MM.1S (cell line): ENCODE results near the gene POU4F1.

Experiments used
- DNase-seq: peaks from one replicate; pipeline ENCODE4 v3.0.0-alpha.2; 2015
- H2AFZ ChIP-seq: fragments of 300-600 bp; sonication (generic); 2 replicates; pipeline ENCODE4 v1.6.0; 2016; ENCODE audit warnings: antibody characterized with exemption, low read length
- H3F3A ChIP-seq: fragments of 300-600 bp; sonication (generic); 2 replicates; pipeline ENCODE4 v1.6.1; 2016; ENCODE audit warnings: mild to moderate bottlenecking, antibody characterized with exemption, low read length, moderate library complexity, mixed read lengths; ENCODE audit not compliant: insufficient read depth
- H3K27ac ChIP-seq: fragments of 300-600 bp; sonication (generic); 2 replicates; pipeline ENCODE4 v1.5.1; 2016; ENCODE audit warnings: mild to moderate bottlenecking, low read length
- H3K27me3 ChIP-seq: fragments of 300-600 bp; sonication (generic); replicated peaks from 2 replicates; pipeline ENCODE4 v1.6.0; 2016; ENCODE audit warnings: low read length; ENCODE audit not compliant: insufficient read depth
- H3K36me3 ChIP-seq: fragments of 300-600 bp; sonication (generic); replicated peaks from 2 replicates; pipeline ENCODE4 v1.6.1; 2016; ENCODE audit warnings: mild to moderate bottlenecking, low read length, mixed read lengths; ENCODE audit not compliant: insufficient read depth
- H3K4me1 ChIP-seq: fragments of 300-600 bp; sonication (generic); 2 replicates; pipeline ENCODE4 v1.6.1; 2016; ENCODE audit warnings: low read length, mixed read lengths
- H3K4me2 ChIP-seq: fragments of 300-600 bp; sonication (generic); 2 replicates; pipeline ENCODE4 v1.6.0; 2016; ENCODE audit warnings: low read depth, low read length
- H3K4me3 ChIP-seq: fragments of 300-600 bp; sonication (generic); 2 replicates; pipeline ENCODE4 v1.5.1; 2016; ENCODE audit warnings: low read length, mixed read lengths
- H3K79me2 ChIP-seq: fragments of 300-600 bp; sonication (generic); 2 replicates; pipeline ENCODE4 v1.6.1; 2016; ENCODE audit warnings: mixed run types, low read length, mixed read lengths
- H3K9ac ChIP-seq: fragments of 300-600 bp; sonication (generic); 2 replicates; pipeline ENCODE4 v1.6.1; 2016; ENCODE audit warnings: low read length, mixed read lengths
- H3K9me2 ChIP-seq: fragments of 300-600 bp; sonication (generic); replicated peaks from 2 replicates; pipeline ENCODE4 v1.6.1; 2016; ENCODE audit warnings: mild to moderate bottlenecking, low read length, mixed read lengths; ENCODE audit not compliant: insufficient read depth
- H3K9me3 ChIP-seq: fragments of 300-600 bp; sonication (generic); replicated peaks from 2 replicates; pipeline ENCODE4 v1.6.1; 2016; ENCODE audit warnings: mild to moderate bottlenecking, low read length, mixed read lengths; ENCODE audit not compliant: insufficient read depth
- H4K20me1 ChIP-seq: fragments of 300-600 bp; sonication (generic); 2 replicates; pipeline ENCODE4 v1.6.1; 2016; ENCODE audit warnings: mild to moderate bottlenecking, low read length, moderate library complexity, mixed read lengths; ENCODE audit not compliant: insufficient read depth
- EZH2 ChIP-seq: fragments of 300-600 bp; sonication (generic); optimal IDR thresholded peaks from 2 replicates; pipeline ENCODE3; 2017; ENCODE audit warnings: low read depth, mild to moderate bottlenecking, antibody characterized with exemption, low read length, mixed read lengths
- EZH2phosphoT487 ChIP-seq: fragments of 300-600 bp; sonication (generic); IDR thresholded peaks from 2 replicates; pipeline ENCODE4 v1.6.1; 2018; ENCODE audit warnings: antibody characterized with exemption, low read length
- TF ChIP-seq, protein P1 (sequence below): fragments of 300-600 bp; sonication (generic); IDR thresholded peaks from 2 replicates; pipeline ENCODE4 v1.5.1; 2016; ENCODE audit warnings: antibody characterized with exemption, low read length, mixed read lengths

POU4F1 gene

DNA sequence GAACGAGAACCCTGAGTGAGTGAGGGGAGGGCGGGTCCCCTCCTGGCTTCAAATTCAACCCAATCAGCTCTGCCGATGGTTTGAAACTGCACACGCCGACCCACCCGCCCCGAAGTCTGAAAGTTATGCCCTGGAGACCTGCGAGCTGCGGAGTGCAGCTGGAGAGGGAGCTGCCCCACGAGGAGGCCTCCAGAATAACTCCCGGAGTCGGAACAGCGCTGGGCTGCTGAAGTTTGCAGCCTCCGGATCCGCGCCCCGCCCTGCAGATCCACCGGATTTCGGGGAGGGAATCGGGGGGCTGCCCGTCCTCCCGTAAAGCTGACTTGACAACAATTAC is 7.0 kb downstream of the POU4F1 start:
- H3K27me3 ChIP-seq: no peaks in the 10 kb centered on the region
- TF ChIP-seq, protein P1, sequence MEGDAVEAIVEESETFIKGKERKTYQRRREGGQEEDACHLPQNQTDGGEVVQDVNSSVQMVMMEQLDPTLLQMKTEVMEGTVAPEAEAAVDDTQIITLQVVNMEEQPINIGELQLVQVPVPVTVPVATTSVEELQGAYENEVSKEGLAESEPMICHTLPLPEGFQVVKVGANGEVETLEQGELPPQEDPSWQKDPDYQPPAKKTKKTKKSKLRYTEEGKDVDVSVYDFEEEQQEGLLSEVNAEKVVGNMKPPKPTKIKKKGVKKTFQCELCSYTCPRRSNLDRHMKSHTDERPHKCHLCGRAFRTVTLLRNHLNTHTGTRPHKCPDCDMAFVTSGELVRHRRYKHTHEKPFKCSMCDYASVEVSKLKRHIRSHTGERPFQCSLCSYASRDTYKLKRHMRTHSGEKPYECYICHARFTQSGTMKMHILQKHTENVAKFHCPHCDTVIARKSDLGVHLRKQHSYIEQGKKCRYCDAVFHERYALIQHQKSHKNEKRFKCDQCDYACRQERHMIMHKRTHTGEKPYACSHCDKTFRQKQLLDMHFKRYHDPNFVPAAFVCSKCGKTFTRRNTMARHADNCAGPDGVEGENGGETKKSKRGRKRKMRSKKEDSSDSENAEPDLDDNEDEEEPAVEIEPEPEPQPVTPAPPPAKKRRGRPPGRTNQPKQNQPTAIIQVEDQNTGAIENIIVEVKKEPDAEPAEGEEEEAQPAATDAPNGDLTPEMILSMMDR: no peak
- TF ChIP-seq EZH2 (no peak), EZH2phosphoT487 (no peak)
- no peaks in the 10 kb centered on the region for H3K79me2 ChIP-seq
- no peak for DNase-seq
- no peak overlapping the region for H3K4me3 ChIP-seq
- no peak overlapping the region for H3K4me2 ChIP-seq
- no peaks in the 10 kb centered on the region for H3K9me2 ChIP-seq
- H3K4me1 ChIP-seq: no peaks in the 10 kb centered on the region
- H3K36me3 ChIP-seq: no peaks in the 10 kb centered on the region
- H3K9me3 ChIP-seq: no peaks in the 10 kb centered on the region
- H2AFZ ChIP-seq: no peak overlapping the region
- no peak overlapping the region for H3K9ac ChIP-seq
- no peaks in the 10 kb centered on the region for H4K20me1 ChIP-seq
- H3F3A ChIP-seq: no peaks in the 10 kb centered on the region
- H3K27ac ChIP-seq: no peak overlapping the region

- Histone ChIP-seq H3K27ac (no peak overlapping the region), H3K4me1 (no peaks in the 10 kb centered on the region), H3K4me2 (no peak overlapping the region), H3F3A (no peaks in the 10 kb centered on the region), H3K9me3 (no peaks in the 10 kb centered on the region), H3K27me3 (no peaks in the 10 kb centered on the region), H3K4me3 (no peak overlapping the region), H3K79me2 (no peaks in the 10 kb centered on the region), H3K9me2 (no peaks in the 10 kb centered on the region), H2AFZ (no peak overlapping the region), H4K20me1 (no peaks in the 10 kb centered on the region), H3K9ac (no peak overlapping the region), H3K36me3 (no peaks in the 10 kb centered on the region)
- DNase-seq: no peak
- TF ChIP-seq EZH2phosphoT487 (no peak), EZH2 (no peak)
- TF ChIP-seq, protein P1: no peak
Measured at GRCh38 chr13:78595495-78596398, 7.6 kb downstream of the POU4F1 start.

DNA sequence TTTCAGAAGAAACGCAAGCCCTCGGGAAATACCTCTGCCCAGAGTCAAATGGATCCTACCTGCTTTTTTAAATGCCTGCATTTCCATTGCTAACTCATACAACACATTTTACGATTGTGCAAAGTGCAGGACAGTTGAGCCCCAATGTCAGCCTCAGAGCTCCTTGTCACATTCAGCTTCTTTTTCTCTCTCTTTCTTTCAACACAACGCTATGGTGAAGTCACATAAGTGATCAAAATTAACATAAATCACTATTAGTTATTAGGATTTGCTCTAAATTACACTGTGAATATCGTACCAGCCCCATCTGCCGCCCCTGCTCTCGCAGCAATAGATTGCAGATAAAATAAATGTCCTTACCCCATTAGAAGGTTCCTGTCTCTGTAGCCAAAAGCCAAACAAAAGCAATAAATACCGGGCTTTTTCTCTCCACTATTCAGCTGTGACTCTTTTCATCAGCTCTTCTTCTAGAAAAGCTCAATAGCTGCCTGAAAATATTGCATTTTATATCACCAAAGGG is 8.8 kb downstream of the POU4F1 start:
- Histone ChIP-seq H3K9ac (no peak overlapping the region), H3K36me3 (no peaks in the 10 kb centered on the region), H3F3A (no peaks in the 10 kb centered on the region), H3K27ac (no peak overlapping the region), H3K79me2 (no peaks in the 10 kb centered on the region), H2AFZ (no peak overlapping the region), H3K27me3 (no peaks in the 10 kb centered on the region), H3K4me1 (no peaks in the 10 kb centered on the region), H3K9me2 (no peaks in the 10 kb centered on the region), H4K20me1 (no peaks in the 10 kb centered on the region), H3K4me2 (no peak overlapping the region), H3K4me3 (no peak overlapping the region), H3K9me3 (no peaks in the 10 kb centered on the region)
- DNase-seq: no peak
- TF ChIP-seq, protein P1: no peak
- TF ChIP-seq EZH2 (no peak), EZH2phosphoT487 (no peak)
